HG03378 (cell line): Measurements from ENCODE around the gene ORM1.
"Not testable (repeated sequence)": the region's sequence is repeated elsewhere in the genome, so short reads cannot be mapped to it uniquely, and the experiment has no call there.

Experiments used
- ATAC-seq: cut with Tn5 transposase; IDR thresholded peaks from one replicate; pipeline ENCODE4 v1.9.1; 2021; ENCODE audit warnings: mild to moderate bottlenecking, moderate library complexity; ENCODE audit not compliant: unreplicated experiment

The ORM1 gene

DNA sequence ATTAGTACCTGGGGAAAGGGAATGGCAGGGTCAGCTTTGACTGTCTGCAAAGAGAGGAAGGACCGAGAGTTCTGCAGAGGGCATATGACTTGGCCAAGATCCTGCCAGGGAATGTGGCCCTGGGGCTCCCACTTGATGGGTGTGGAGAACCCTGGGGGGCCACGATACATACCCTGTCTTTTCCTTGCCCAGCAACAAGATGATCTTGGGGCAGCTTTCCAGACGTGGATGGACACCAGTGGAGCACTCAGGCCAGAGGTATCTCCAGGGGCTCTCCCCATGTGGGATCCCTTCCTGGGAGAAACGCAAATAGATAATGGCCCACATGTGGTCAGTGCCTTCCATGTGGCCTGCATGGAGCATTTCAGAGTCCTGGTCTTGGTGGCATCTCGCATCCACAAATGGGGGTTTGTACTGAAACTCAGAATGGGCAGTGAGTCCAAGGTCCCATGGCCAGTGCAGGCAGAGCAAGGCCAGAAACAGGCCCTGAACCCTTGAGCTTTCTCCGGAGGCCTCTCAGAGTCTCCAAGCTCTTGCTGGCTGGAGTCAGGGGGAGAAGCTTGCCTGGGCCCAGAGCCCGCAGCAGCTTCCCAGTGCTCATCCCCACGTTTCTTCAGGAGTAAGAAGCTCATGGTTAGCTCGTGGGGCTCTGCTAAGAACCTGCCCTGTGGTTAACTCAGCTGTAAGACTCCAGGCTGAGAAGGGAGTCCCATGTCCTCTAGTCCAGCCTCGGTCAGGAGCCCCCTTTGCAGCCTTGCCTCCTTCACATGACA, 18.3 kb upstream of the ORM1 start:
- no peak for ATAC-seq

DNA sequence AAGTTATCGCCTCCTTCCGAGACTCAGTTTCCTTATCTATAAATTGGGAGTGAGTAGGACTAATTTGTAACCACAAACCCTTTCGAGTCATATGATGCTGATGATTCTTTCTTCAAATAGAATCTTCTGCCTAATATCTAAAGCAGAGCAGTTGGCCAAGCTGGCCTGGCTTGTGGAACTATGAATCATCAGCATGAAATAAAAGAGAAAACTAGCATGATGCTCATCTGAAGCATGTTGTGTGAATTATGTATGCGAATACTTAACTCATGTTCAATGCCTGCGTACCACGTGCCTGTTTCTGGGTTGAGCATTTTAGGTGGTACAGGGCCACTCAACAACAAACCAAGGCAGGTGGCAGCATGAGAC, 15.0 kb upstream of the ORM1 start:
- ATAC-seq: no peak

DNA sequence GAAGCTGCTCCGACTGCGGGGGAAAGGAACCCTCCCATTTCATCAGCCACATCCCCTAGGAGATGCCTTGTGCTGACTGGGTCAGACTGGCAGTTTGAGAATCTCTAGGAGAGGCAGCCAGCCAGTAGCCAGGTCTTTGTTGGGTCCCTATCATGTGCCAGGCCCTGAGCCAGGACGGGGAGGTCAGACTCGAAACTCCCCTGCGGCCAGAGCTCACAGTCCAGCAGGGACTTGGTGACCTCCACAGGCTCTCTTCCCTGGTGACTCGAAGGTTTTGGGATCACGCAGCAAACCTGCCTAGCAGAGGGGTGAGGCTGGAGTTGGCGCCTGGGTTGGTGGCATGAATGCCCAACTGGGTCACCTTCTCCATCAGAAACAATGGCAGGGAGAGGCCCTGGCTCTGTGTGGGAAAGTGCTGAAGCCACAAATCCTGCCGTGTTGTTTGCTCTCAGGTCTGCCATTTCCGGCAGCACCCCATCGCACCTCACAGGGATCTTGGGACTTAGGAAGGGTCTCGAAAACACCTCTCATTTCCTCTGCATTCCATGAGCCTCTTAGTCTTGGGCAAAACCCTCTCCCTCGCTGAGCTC, 14.4 kb upstream of the ORM1 start:
- ATAC-seq: no peak

DNA sequence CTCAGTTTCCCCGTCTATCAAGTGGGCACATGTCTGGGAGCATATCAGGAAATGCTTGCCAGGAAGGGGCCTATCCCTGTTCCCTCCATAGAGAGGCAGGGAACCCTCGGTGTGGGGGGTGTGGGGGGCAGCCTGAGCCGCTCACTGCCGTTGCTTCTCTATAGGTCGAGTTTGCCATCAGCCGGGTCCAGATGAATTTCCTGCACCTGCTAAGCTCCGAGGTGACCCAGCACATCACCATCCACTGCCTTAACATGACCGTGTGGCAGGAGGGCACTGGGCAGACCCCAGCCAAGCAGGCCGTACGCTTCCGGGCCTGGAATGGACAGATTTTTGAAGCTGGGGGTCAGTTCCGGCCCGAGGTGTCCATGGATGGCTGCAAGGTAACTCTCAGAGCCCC, 13.8 kb upstream of the ORM1 start:
- no peak for ATAC-seq

DNA sequence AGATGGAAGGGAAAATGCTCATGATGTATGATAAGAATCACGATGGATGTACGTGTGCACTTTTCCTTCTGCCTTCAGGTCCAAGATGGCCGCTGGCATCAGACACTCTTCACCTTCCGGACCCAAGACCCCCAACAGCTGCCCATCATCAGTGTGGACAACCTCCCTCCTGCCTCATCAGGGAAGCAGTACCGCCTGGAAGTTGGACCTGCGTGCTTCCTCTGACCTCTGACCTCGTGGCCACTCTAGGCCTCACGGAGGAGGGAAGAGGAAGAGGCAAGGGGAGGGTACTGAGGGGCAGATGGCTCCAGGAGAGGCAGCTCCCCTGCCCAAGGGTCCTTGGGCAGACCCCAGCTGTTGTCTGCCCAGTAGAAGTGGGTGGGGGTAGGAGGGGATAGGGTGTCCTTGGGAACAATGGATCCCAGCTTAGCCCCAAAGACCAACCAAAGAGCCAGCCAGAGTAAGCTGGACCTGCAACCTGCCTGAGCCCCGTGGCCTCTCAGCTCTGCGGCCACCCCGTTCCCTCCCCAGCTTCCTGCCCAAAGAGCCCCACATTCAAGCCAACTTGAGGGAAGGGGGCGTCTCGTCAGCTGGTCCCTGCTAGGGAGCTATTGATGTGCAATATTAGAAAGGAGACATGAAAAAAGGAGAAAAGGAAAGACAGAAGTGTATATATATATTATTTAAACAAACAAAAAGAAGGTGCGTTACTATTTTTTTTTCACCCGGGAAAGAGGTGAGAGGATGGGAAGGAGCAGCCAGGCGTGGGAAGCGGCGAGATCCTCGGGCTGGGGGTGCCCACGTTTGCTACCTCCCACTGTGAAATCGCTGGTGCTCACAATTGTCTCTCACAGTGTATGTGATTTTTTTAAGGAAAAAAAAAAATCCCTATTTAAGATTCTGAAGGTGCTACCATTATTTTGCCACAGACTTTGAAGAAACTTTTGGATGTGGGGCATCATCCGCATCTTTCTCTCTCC, 12.1 kb upstream of the ORM1 start:
- ATAC-seq: no peak

DNA sequence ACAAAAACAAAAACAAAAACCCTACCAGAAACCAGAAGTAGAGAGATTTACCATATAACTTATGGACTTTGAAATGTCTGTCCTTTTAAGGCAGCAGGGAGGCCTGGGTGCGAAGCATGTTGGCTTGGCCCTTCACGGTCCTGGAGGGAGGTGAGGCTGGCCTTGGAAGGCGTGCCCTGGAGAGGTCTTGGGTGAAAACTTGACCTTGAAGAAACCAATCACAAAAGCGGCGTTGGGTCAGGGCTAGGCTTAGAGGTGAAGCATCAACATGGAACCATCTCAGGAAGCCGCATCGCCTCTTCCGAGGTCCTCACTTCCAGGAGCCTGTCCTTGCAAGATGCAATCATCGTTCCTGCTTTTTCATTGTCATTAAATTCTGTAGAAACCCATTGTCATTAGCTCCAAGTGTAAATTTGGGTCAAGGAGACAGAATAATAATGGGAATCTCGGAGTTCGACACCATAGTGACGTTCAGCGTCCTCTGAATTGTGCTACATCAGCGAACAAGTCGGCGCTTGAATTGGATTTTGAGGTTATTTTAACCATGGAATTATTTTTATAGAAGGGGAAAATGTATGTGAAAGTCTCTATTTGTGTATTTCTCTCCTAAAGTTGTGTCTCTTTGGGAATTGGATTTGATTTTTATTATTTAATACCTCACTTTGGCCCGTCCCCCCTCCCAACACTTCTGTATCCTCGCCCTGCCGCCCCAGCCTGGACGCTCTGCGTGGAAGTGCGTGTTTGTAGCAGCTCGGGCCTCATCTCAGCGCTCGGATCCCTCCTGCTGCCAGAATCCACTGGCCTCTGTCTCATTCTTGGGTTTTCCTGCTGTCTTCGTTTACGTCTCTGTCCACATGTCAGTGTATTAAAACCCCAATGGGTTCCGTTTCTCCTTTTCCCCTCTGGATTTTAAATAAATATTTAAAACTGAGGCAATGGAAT, 11.1 kb upstream of the ORM1 start:
- no peak for ATAC-seq

GRCh38 chr9:114312513-114312875, 10.4 kb upstream of the ORM1 start:
- ATAC-seq: no peak

DNA sequence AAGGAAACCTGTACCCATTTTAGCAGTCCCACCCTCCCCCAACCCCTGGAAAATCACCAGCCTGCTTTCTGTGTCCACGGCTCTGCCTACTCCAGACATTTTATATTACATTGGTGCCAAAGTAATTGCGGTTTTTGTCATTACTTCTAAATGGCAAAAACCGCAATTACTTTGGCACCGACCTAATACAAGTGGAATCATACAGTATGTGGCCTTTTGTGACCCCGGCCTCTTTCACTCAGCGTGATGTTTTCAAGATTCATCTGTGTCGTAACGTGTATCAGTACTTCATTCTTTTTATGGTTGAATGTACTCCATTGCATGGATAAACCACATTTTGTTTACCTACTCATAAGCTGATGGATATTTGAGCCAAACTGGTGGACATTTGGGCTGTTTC, 9.7 kb upstream of the ORM1 start:
- no peak for ATAC-seq

DNA sequence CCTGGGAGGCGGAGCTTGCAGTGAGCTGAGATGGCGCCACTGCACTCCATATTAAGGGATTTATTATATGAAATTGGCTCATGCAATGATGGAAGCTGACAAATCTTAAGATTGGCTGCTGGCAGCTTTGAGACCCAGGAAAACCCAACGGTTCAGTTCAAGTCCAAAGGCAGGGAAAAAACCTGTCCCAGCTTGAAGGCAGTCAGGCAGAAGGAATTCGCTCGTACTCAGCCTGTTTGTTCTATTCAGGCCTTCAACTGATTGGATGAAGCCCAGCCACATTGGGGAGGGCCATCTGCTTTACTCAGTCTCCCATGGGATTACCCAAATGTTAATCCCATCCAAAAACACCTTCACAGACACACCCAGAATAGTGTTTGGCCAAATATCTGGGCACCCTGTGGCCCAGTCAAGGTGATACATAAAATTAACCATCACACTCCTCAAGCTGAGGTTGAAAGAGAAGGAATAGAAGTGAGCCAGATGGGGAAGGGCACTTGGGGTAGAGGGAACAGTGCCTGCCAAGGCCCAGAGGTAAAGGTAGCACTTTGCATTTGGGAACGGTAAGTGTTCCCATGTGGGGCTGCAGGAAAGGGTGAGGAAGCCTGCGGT, 8.5 kb upstream of the ORM1 start:
- no peak for ATAC-seq

- ATAC-seq: no peak
These were observed 7.8 kb upstream of the ORM1 start for GRCh38 chr9:114314881-114315722.

DNA sequence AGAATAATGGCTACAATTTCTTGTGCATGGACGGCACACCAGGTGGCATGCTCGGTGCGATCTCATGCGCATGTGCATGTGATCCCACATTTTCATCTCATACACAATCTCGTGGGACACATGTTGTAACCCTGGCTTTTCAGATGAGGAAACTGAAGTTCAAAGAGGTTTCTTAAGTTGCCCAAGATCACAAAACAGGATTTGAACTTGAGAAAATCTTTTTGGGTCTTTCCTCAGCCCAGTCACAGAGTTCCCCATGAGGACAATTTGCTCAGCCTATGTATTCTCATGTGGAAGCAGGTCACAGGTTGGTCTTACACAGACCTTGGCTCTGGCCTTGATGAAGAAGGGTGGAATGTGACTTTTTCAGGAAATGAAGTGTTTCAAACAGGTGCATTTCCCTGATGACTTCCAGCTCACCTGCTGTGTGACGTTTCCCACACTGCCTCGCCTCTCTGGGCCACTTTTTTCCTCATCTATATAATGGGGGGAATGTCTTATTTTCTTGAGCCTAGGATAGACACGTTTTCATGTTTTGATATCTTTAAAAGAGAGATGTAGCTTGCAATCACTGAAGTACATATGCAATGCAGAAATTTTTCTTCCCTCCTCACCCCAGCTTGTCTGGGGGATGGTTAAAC, 7.1 kb upstream of the ORM1 start:
- ATAC-seq: no peak

DNA sequence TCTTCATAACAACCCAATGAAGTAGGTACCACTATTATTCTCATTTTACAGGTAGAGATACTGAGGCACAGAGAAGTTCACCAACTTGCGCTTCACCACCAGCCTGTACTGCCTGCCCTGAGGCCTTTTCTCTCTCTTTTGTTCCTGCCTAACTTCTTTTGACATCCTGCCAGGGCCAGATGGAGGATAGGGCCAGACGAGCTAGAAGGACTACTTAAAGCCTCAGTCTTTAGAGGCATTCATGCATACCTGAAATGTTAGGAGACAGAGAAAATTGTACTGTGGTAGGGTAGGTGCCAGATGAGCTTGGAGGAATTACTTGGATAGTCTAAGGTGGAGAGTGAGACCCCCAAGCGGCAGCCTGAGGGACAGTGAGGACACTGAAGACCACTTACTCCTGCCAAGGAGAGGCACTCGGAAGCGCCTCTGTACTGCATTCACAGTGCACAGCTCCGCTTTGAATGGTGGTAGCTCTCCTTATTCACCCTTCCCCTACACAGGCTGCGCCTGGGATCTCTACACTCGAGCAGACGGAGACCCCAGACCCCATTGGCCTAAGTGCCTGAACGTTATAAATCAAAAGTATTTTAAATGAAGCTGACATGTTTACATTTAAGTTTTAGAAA, 6.2 kb upstream of the ORM1 start:
- no peak for ATAC-seq

DNA sequence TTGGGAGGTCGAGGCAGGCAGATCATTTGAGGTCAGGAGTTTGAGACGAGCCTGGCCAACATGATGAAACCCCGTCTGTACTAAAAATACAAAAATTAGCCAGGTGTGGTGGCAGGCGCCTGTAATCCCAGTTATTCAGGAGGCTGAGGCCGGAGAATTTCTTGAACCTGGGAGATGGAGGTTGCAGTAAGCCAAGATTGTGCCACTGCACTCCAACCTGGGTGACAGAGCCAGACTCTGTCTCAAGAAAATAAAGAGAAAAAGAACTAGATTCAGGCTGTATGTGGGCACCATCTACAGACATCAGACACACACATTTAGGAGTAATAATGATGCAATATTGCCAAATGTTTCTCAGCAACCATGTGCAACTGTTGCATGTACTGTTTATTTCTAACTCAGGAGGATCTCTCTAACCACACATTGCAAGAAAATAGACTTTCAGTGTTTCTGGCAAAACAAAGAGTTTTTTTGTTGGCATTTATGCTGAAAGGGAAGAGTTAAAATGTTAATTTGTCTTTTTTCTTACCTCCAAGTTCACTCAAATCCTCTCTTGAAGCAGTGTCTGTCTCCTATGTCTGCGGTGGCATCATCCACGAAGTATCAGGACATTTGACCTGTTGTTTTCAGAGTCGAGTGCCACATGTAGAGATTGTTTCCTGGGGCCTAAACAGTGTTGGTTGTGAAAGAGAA, 5.1 kb upstream of the ORM1 start:
- no peak for ATAC-seq

DNA sequence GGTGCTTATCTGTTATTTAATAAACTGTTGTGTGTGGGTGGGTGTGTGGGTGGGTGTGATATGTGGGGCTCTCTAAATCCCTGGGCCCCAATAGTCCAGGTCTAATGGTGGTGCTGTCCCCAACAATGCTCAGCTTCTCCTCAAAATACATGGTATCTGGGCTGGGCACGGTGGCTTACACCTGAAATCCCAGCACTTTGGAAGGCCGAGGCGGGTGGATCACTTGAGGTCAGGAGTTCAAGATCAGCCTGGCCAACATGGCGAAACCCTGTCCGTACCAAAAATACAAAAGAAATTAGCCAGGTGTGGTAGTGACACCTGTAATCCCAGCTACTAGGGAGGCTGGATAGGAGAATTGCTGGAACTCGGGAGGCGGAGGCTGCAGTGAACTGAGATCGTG, 4.5 kb upstream of the ORM1 start:
- no peak for ATAC-seq

- ATAC-seq: no peak
These were observed 3.8 kb upstream of the ORM1 start for GRCh38 chr9:114319147-114319546.

GRCh38 chr9:114320710-114321109, 2.2 kb upstream of the ORM1 start:
- not testable (repeated sequence) for ATAC-seq

DNA sequence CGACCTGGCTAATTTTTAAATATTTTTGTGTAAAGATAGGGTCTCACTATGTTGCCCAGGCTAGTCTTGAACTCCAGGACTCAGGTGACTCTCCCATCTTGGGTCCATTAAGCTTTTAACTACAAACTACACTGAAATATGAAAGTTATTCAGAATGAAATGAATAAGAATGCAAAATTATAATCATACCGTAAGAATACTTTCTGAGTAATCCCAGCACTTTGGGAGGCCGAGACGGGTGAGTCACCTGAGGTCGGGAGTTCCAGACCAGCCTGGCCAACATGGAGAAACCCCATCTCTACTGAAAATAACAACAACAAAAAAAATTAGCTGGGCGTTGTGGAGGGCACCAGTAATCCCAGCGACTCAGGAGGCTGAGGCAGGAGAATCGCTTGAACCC, 1.1 kb upstream of the ORM1 start:
- ATAC-seq: no peak
